Activated naive CD4-positive, alpha-beta T cell treated with anti-CD3 and anti-CD28 coated beads for 36 hours (primary cell): ENCODE data around the gene LIPE. TPM values are rescaled to one million over a fixed set of nuclear protein-coding genes. Genes with fewer than 3 reads are reported as not detected.
A peak's percentile ranks its signal among the peaks of the same experiment; 100 is the strongest.

Experiments used
- CTCF ChIA-PET: fragments of 350-600 bp; sonication (Branson Sonifier 250); formaldehyde crosslinking; loops from one replicate; lab custom pipeline; 2021; ENCODE audit warnings: antibody characterized with exemption; lab: Charles Lee
- DNase-seq: peaks from one replicate; pipeline ENCODE4 v3.0.0-alpha.2; 2020
- H3K27ac Mint-ChIP-seq: one replicate; pipeline ENCODE4 v1.8.0; 2021; ENCODE audit warnings: mild to moderate bottlenecking, mixed read lengths
- H3K27me3 Mint-ChIP-seq: one replicate; pipeline ENCODE4 v1.8.0; 2021; ENCODE audit warnings: low read depth, mixed read lengths
- H3K36me3 Mint-ChIP-seq: one replicate; pipeline ENCODE4 v1.8.0; 2021; ENCODE audit warnings: low read depth, mixed read lengths
- H3K4me1 Mint-ChIP-seq: one replicate; pipeline ENCODE4 v1.8.0; 2021; ENCODE audit warnings: low read depth, mixed read lengths
- H3K4me3 Mint-ChIP-seq: one replicate; pipeline ENCODE4 v1.8.0; 2021; ENCODE audit warnings: mild to moderate bottlenecking, moderate library complexity, mixed read lengths
- H3K9me3 Mint-ChIP-seq: one replicate; pipeline ENCODE4 v1.8.0; 2021; ENCODE audit warnings: mixed read lengths
- intact Hi-C: fragments of 100-400 bp; cut with micrococcal nuclease; formaldehyde crosslinking; loops from one replicate; pipeline ENCODE4 v1.15.1; 2023
- total RNA-seq, 2 experiments: library from RNA; stranded (reverse); gene quantifications; one replicate each; pipeline ENCODE4 v1.2.3, GENCODE V29; 2021

LIPE gene
- total RNA-seq, 2 experiments from 2014 or later = 30.2 to 32.5 TPM

GRCh38 chr19:42389899-42390298 is 37.3 kb downstream of the LIPE start, which contains the start of gene CNFN:
CNFN (minus strand) TSS chr19:42390297; CDS start chr19:42389037, 1,260 bp downstream.
- Mint-ChIP-seq H3K9me3 (no peaks in the 10 kb centered on the region), H3K4me1 (peaks cover 5% of the 10 kb centered on the region), H3K27me3 (peaks cover 26% of the 10 kb centered on the region), H3K36me3 (no peaks in the 10 kb centered on the region), H3K27ac (no peak within 1 kb of the TSS), H3K4me3 (no peak within 1 kb of the TSS)
- DNase-seq = no peak
- intact Hi-C loops = no loop called here
- CTCF ChIA-PET = no interaction called here

- H3K27me3 Mint-ChIP-seq = peaks cover 26% of the 10 kb centered on the region
- H3K36me3 Mint-ChIP-seq = no peaks in the 10 kb centered on the region
- no peak overlapping the region for H3K4me3 Mint-ChIP-seq
- H3K9me3 Mint-ChIP-seq = no peaks in the 10 kb centered on the region
- H3K27ac Mint-ChIP-seq = no peak overlapping the region
- intact Hi-C loops = no loop called here
- CTCF ChIA-PET = interaction anchor here (0.8 kb wide), 1 partner anchor 11 kb away, joined by 3 read pairs; no protein-coding TSS in a partner anchor
- no peak for DNase-seq
- H3K4me1 Mint-ChIP-seq = peaks cover 5% of the 10 kb centered on the region
Observed at GRCh38 chr19:42388851-42389489, 38.2 kb downstream of the LIPE start.

- intact Hi-C loops = loop anchor here (1.0 kb wide), 2 partner anchors 14 to 46 kb away; no protein-coding TSS in a partner anchor
- peak overlapping the region; percentile 66 for H3K4me3 Mint-ChIP-seq
- H3K27ac Mint-ChIP-seq = no peak overlapping the region
- no peaks in the 10 kb centered on the region for H3K9me3 Mint-ChIP-seq
- peaks cover 37% of the 10 kb centered on the region for H3K27me3 Mint-ChIP-seq
- no peaks in the 10 kb centered on the region for H3K36me3 Mint-ChIP-seq
- DNase-seq = peak; percentile 72
- CTCF ChIA-PET = interaction anchor here (0.6 to 0.9 kb wide), 2 partner anchors 10 to 314 kb away, joined by 3 read pairs; no protein-coding TSS in a partner anchor
- H3K4me1 Mint-ChIP-seq = peaks cover 5% of the 10 kb centered on the region
Observed at GRCh38 chr19:42386974-42387707, 40.0 kb downstream of the LIPE start.

GRCh38 chr19:42380155-42380554 is 47.0 kb downstream of the LIPE start:
- H3K36me3 Mint-ChIP-seq = no peaks in the 10 kb centered on the region
- peaks cover 8% of the 10 kb centered on the region for H3K4me1 Mint-ChIP-seq
- H3K4me3 Mint-ChIP-seq = no peak overlapping the region
- CTCF ChIA-PET = interaction anchor here (0.9 to 1.4 kb wide), 2 partner anchors 38 to 272 kb away, joined by 3 to 4 read pairs; no protein-coding TSS in a partner anchor
- no peaks in the 10 kb centered on the region for H3K9me3 Mint-ChIP-seq
- H3K27ac Mint-ChIP-seq = no peak overlapping the region
- intact Hi-C loops = no loop called here
- H3K27me3 Mint-ChIP-seq = peaks cover 20% of the 10 kb centered on the region
- no peak for DNase-seq

GRCh38 chr19:42378225-42379215 is 48.7 kb downstream of the LIPE start:
- Mint-ChIP-seq H3K27me3 (peaks cover 20% of the 10 kb centered on the region), H3K4me3 (no peak overlapping the region), H3K9me3 (no peaks in the 10 kb centered on the region), H3K36me3 (peaks cover 2% of the 10 kb centered on the region), H3K27ac (no peak overlapping the region), H3K4me1 (peaks cover 8% of the 10 kb centered on the region)
- intact Hi-C loops = no loop called here
- DNase-seq = peak; percentile 29
- CTCF ChIA-PET = interaction anchor here (0.6 kb wide), 1 partner anchor 187 kb away, joined by 7 read pairs; no protein-coding TSS in a partner anchor

- intact Hi-C loops = no loop called here
- CTCF ChIA-PET = no interaction called here
- H3K9me3 Mint-ChIP-seq = no peaks in the 10 kb centered on the region
- DNase-seq = no peak
- no peak overlapping the region for H3K4me3 Mint-ChIP-seq
- peaks cover 2% of the 10 kb centered on the region for H3K36me3 Mint-ChIP-seq
- peaks cover 8% of the 10 kb centered on the region for H3K4me1 Mint-ChIP-seq
- peaks cover 4% of the 10 kb centered on the region for H3K27me3 Mint-ChIP-seq
- H3K27ac Mint-ChIP-seq = no peak overlapping the region
Observed at GRCh38 chr19:42376177-42376555, 51.0 kb downstream of the LIPE start.

GRCh38 chr19:42375415-42376176 is 51.6 kb downstream of the LIPE start:
- DNase-seq = no peak
- Mint-ChIP-seq H3K4me1 (peaks cover 8% of the 10 kb centered on the region), H3K4me3 (no peak overlapping the region), H3K9me3 (no peaks in the 10 kb centered on the region), H3K36me3 (peaks cover 2% of the 10 kb centered on the region), H3K27ac (no peak overlapping the region), H3K27me3 (peaks cover 1% of the 10 kb centered on the region)
- CTCF ChIA-PET = no interaction called here
- intact Hi-C loops = no loop called here

GRCh38 chr19:42374826-42375376 is 52.3 kb downstream of the LIPE start:
- no peak for DNase-seq
- H3K4me3 Mint-ChIP-seq = no peak overlapping the region
- H3K4me1 Mint-ChIP-seq = peaks cover 8% of the 10 kb centered on the region
- H3K27me3 Mint-ChIP-seq = no peaks in the 10 kb centered on the region
- no peak overlapping the region for H3K27ac Mint-ChIP-seq
- peaks cover 2% of the 10 kb centered on the region for H3K36me3 Mint-ChIP-seq
- CTCF ChIA-PET = no interaction called here
- intact Hi-C loops = no loop called here
- H3K9me3 Mint-ChIP-seq = no peaks in the 10 kb centered on the region

- Mint-ChIP-seq H3K36me3 (peaks cover 2% of the 10 kb centered on the region), H3K4me3 (no peak overlapping the region), H3K27ac (no peak overlapping the region), H3K4me1 (no peaks in the 10 kb centered on the region), H3K9me3 (no peaks in the 10 kb centered on the region), H3K27me3 (no peaks in the 10 kb centered on the region)
- intact Hi-C loops = no loop called here
- CTCF ChIA-PET = interaction anchor here (0.6 to 1.3 kb wide), 2 partner anchors 49 to 514 kb away, joined by 3 read pairs; no protein-coding TSS in a partner anchor
- no peak for DNase-seq
Observed at GRCh38 chr19:42370626-42371175, 56.5 kb downstream of the LIPE start.

GRCh38 chr19:42370068-42370520 is 57.1 kb downstream of the LIPE start:
- Mint-ChIP-seq H3K9me3 (no peaks in the 10 kb centered on the region), H3K36me3 (peaks cover 2% of the 10 kb centered on the region), H3K27ac (no peak overlapping the region), H3K27me3 (no peaks in the 10 kb centered on the region), H3K4me3 (no peak overlapping the region), H3K4me1 (no peaks in the 10 kb centered on the region)
- intact Hi-C loops = no loop called here
- DNase-seq = no peak
- CTCF ChIA-PET = interaction anchor here (0.6 to 0.7 kb wide), 2 partner anchors 30 to 514 kb away, joined by 3 read pairs; no protein-coding TSS in a partner anchor
